ENCODE data around the gene SH3TC1. TPM values are rescaled to one million over a fixed set of nuclear protein-coding genes. Genes with fewer than 3 reads are reported as not detected.

Gene SH3TC1
- total and polyA plus RNA-seq, 2 of the 8 experiments (the other 6 are each of a cell fraction or from before 2014, with no cell fraction given), result 0.15 TPM; not detected in 1

GRCh38 chr4:8224975-8225625 is 26.0 kb downstream of the SH3TC1 start (continued):
- no peak for TF ChIP-seq RFX5 (IDR thresholded peaks at IDR 0.05; ENCODE audit: borderline replicate concordance, low read depth, low read length)
- no peak for TF ChIP-seq RXRA (IDR thresholded peaks at IDR 0.05; ENCODE audit: insufficient read depth, low read depth, low read length)
- no peak for TF ChIP-seq CTCF (IDR thresholded peaks at IDR 0.05; ENCODE audit: control extremely low read depth in 1 of 3, insufficient read depth in 1 of 3, low read depth in 1 of 3, low read length in 3 of 3)
- no peak for TF ChIP-seq SUZ12 (IDR thresholded peaks at IDR 0.05; ENCODE audit: low read length)
- no peak for TF ChIP-seq TBP (IDR thresholded peaks at IDR 0.05; ENCODE audit: low read depth, low read length)
- no peak for TF ChIP-seq CHD1 (IDR thresholded peaks at IDR 0.05; ENCODE audit: low read depth, low read length)
- TF ChIP-seq KDM5A (IDR thresholded peaks at IDR 0.05; ENCODE audit: low read length), result no peak
- TF ChIP-seq BACH1 (IDR thresholded peaks at IDR 0.05; ENCODE audit: low read length), result no peak
